Hair follicle dermal papilla cell (primary cell): ENCODE measurements around the gene GLDC. TPM values are rescaled to one million over a fixed set of nuclear protein-coding genes. Genes with fewer than 3 reads are reported as not detected.

Experiments used
- small RNA-seq: library from RNA; depleted of rRNA; stranded (forward); fragments of <200 nt; gene quantifications from one replicate; pipeline ENCODE3, GENCODE V24; 2012
- total RNA-seq: library from RNA; depleted of rRNA; stranded (reverse); fragments of >200 nt; gene quantifications from 2 replicates; pipeline ENCODE4 v1.2.3, GENCODE V29; 2012

Gene GLDC
- total RNA-seq: not detected in 2 replicates

DNA sequence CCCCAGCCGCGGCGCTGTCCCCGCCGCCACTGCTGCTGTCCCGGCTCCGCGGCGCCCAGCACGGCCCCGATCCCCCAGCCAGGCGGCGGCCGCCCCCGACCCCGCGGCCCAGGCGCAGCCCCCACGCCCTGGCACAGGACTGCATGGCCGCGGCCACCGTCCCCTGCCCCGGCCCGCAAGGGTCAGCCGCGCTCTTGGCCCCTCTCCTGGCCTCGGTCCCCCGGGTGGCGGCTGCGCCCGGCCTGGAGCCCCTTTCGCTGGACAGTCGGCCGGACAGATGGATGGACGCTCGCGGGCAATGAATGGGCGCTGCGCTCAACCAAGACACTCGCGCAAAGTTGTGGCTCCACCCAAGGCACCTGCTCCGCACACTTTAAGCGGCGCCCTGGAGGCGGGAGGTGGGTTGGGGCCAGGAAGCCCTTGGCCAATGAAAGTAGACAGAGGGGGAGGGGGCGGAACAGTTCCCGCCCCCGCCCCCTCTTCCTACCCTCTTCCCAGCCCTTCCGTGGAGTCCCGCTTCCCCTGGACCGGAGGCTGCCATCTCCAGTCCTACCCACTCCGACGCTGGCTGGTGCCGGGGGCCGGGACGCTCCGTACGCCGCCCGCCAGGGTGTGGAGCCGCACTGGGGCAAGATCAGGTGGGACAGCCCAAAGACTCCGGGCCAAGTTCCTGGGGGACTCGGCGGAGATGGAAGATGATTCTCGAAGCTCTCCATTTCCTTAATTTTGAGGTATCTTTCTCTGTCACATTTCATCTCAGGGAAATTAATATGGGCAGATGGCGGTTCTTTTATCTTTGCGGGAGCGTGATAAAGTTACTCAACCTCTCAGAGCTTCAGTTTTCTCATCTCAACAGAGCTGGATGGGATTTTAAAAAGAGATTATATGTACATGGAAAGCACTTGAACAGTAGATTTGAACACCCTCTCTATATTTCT is at the start of gene GLDC:
TSS of gene GLDC (minus strand) at position 375 of the 938 bp plus-strand sequence. CDS start at position 145, 230 bp downstream.

Small RNAs within 50 kb of the gene (small RNA-seq; reads per million reads assigned to genes)
- gene RN7SL123P (not detected), gene RN7SL25P (not detected)

Other genes starting within 250 kb of the GLDC start
- gene UHRF2, start 232.5 kb downstream of the GLDC start, total RNA-seq: 50.4 and 68.2 TPM in 2 replicates
- 39.3 and 49.7 TPM in 2 replicates for gene KDM4C, start 112.2 kb upstream of the GLDC start, total RNA-seq